Immature natural killer cell (primary cell): ENCODE results near the gene ATP10B. TPM values are rescaled to one million over a fixed set of nuclear protein-coding genes. Genes with fewer than 3 reads are reported as not detected.

Experiments used
- DNase-seq, 3 donors: peaks; one replicate each; pipeline ENCODE4 v3.0.0; 2022; ENCODE audit warnings: mixed read lengths in 1 of 3
- H3K27ac Mint-ChIP-seq, 6 donors: one replicate each; pipeline ENCODE4 v1.8.0; 2020; ENCODE audit warnings: mixed read lengths in 6 of 6, mild to moderate bottlenecking in 5 of 6, inconsistent platforms in 4 of 6, moderate library complexity in 3 of 6
- H3K27me3 Mint-ChIP-seq, 3 donors: one replicate each; pipeline ENCODE4 v1.8.0; 2020 to 2021; ENCODE audit warnings: low read depth in 3 of 3, mild to moderate bottlenecking in 3 of 3, mixed read lengths in 3 of 3, moderate library complexity in 3 of 3, inconsistent platforms in 1 of 3
- H3K36me3 Mint-ChIP-seq, 3 donors: one replicate each; pipeline ENCODE4 v1.8.0; 2020; ENCODE audit warnings: mixed read lengths in 3 of 3, inconsistent platforms in 2 of 3, mild to moderate bottlenecking in 2 of 3
- H3K4me1 Mint-ChIP-seq, 2 donors: one replicate each; pipeline ENCODE4 v1.8.0; 2020; ENCODE audit warnings: inconsistent platforms in 2 of 2, mild to moderate bottlenecking in 2 of 2, mixed read lengths in 2 of 2, moderate library complexity in 1 of 2
- H3K4me3 Mint-ChIP-seq, 5 donors: one replicate each; pipeline ENCODE4 v1.8.0; 2020; ENCODE audit warnings: mild to moderate bottlenecking in 5 of 5, mixed read lengths in 5 of 5, inconsistent platforms in 3 of 5, moderate library complexity in 3 of 5
- H3K9me3 Mint-ChIP-seq, 6 donors: one replicate each; pipeline ENCODE4 v1.8.0; 2020; ENCODE audit warnings: mild to moderate bottlenecking in 6 of 6, mixed read lengths in 6 of 6, inconsistent platforms in 4 of 6, moderate library complexity in 3 of 6
- polyA plus RNA-seq, 3 donors: library from polyadenylated mRNA; unstranded; fragments of 300-500 nt; fragmentation: Illumina TruSeq; gene quantifications; one replicate each; pipeline ENCODE4 v1.2.3, GENCODE V29; 2021

ATP10B gene
- polyA plus RNA-seq, 3 donors from 2014 or later, result not detected

DNA sequence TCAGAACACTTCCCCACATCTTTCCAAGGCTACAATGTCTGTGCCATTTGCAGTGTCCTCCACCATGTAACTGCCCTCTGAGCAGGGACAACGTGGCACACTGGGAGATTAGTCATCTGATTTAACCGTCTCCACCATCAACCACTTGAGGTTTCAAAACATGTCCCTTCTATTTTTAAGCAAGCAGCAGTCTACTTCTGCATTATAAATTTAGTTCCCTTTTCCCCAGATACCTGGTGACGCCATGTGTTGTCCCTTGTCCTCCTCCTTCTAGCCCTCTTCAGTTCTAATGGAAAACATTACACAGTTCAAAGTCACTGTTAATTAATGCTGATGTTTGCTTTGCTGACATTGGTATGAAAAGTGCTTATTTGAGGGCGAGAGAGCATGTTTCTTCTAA is 52.8 kb downstream of the ATP10B start:
- DNase-seq, result no peak
- Mint-ChIP-seq H3K27me3 (no peaks in the 10 kb centered on the region), H3K9me3 (no peaks in the 10 kb centered on the region), H3K27ac (no peak overlapping the region), H3K4me1 (no peaks in the 10 kb centered on the region), H3K36me3 (no peaks in the 10 kb centered on the region), H3K4me3 (no peak overlapping the region)

GRCh38 chr5:160797020-160797419 is 55.0 kb downstream of the ATP10B start:
- H3K4me1 Mint-ChIP-seq, result no peaks in the 10 kb centered on the region
- no peak for DNase-seq
- no peaks in the 10 kb centered on the region for H3K36me3 Mint-ChIP-seq
- H3K4me3 Mint-ChIP-seq, result no peak overlapping the region
- no peaks in the 10 kb centered on the region for H3K9me3 Mint-ChIP-seq
- H3K27me3 Mint-ChIP-seq, result peaks cover 0 to 7% (median 0%) of the 10 kb centered on the region in 3 donors
- H3K27ac Mint-ChIP-seq, result no peak overlapping the region

- DNase-seq, result no peak
- H3K27me3 Mint-ChIP-seq, result peaks cover 0 to 9% (median 0%) of the 10 kb centered on the region in 3 donors
- no peak overlapping the region for H3K4me3 Mint-ChIP-seq
- H3K36me3 Mint-ChIP-seq, result no peaks in the 10 kb centered on the region
- no peaks in the 10 kb centered on the region for H3K9me3 Mint-ChIP-seq
- no peak overlapping the region for H3K27ac Mint-ChIP-seq
- H3K4me1 Mint-ChIP-seq, result no peaks in the 10 kb centered on the region
Observed at GRCh38 chr5:160793530-160793899, 58.5 kb downstream of the ATP10B start.

- Mint-ChIP-seq H3K36me3 (no peaks in the 10 kb centered on the region), H3K4me3 (no peak overlapping the region), H3K27ac (no peak overlapping the region), H3K27me3 (peaks cover 0 to 9% (median 0%) of the 10 kb centered on the region in 3 donors), H3K4me1 (no peaks in the 10 kb centered on the region), H3K9me3 (no peaks in the 10 kb centered on the region)
- no peak for DNase-seq
Observed at GRCh38 chr5:160792732-160793529, 59.1 kb downstream of the ATP10B start.

- no peak overlapping the region for H3K27ac Mint-ChIP-seq
- no peak for DNase-seq
- H3K4me3 Mint-ChIP-seq, result no peak overlapping the region
- no peaks in the 10 kb centered on the region for H3K36me3 Mint-ChIP-seq
- H3K4me1 Mint-ChIP-seq, result no peaks in the 10 kb centered on the region
- H3K9me3 Mint-ChIP-seq, result no peaks in the 10 kb centered on the region
- H3K27me3 Mint-ChIP-seq, result peaks cover 0 to 9% (median 0%) of the 10 kb centered on the region in 3 donors
Observed at GRCh38 chr5:160792281-160792680, 59.7 kb downstream of the ATP10B start.

GRCh38 chr5:160789219-160789859 is 62.7 kb downstream of the ATP10B start:
- Mint-ChIP-seq H3K36me3 (no peaks in the 10 kb centered on the region), H3K9me3 (no peaks in the 10 kb centered on the region), H3K27me3 (peaks cover 0 to 9% (median 0%) of the 10 kb centered on the region in 3 donors), H3K27ac (no peak overlapping the region), H3K4me1 (no peaks in the 10 kb centered on the region), H3K4me3 (no peak overlapping the region)
- DNase-seq, result no peak

- H3K4me1 Mint-ChIP-seq, result no peaks in the 10 kb centered on the region
- DNase-seq, result no peak
- H3K36me3 Mint-ChIP-seq, result no peaks in the 10 kb centered on the region
- H3K4me3 Mint-ChIP-seq, result no peak overlapping the region
- H3K27me3 Mint-ChIP-seq, result peaks cover 0 to 9% (median 0%) of the 10 kb centered on the region in 3 donors
- H3K9me3 Mint-ChIP-seq, result peaks cover 0 to under 1% (median 0%) of the 10 kb centered on the region in 6 donors
- no peak overlapping the region for H3K27ac Mint-ChIP-seq
Observed at GRCh38 chr5:160788102-160788660, 63.8 kb downstream of the ATP10B start.

DNA sequence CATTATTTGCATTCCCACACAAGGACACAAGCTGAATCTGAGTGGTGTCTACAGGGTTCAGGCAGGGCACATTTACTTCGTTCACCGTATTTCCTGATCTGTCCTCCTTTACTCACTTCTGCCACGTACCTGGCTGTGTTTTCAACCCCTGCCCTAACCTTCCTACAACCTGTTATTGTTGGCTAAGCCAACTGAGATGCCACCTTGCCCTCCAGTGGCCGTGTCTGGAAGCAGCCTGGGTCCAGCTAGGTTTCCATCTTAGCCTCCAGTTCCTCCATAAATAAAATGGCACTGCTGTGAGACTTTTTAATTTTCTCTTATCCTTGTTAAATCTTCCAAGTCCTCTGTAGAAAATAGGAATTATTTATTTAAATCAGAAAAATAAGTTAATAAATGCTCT is 64.8 kb downstream of the ATP10B start:
- Mint-ChIP-seq H3K4me3 (no peak overlapping the region), H3K27ac (no peak overlapping the region), H3K4me1 (no peaks in the 10 kb centered on the region), H3K27me3 (peaks cover 0 to 3% (median 1%) of the 10 kb centered on the region in 3 donors), H3K36me3 (no peaks in the 10 kb centered on the region), H3K9me3 (peaks cover 0 to 2% (median 0%) of the 10 kb centered on the region in 6 donors)
- no peak for DNase-seq

DNA sequence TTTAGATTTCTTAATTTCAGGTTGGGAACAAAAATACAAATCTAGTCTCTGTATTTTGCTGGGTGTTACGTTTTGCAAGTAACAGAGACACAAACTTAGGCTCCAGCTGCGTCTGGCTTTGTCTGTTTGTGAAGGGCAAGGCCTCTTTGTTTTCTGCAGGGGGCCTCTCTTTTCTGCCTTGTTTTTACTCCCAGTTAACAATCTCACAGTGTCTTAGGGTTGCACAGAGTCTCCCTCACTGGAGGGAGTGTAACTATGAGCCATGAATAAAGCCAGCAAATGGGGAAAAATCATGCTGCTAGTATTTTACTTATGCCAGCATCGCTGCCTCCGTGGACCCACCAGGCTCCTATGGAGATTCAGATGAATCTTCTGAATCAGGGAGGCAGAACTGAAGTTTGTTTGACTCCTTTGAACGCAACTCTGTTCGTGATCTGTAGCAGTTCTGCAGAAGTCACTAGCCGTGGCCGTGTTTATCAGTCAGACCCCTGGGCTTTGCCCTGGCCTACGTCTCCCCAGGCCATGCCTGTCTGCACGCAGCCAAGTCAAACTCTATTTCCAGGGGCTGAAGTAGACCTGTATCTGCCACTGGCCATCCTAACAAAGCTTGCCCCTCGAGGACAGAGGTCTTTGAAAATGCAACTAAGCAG is 77.2 kb downstream of the ATP10B start:
- Mint-ChIP-seq H3K4me1 (no peaks in the 10 kb centered on the region), H3K36me3 (no peaks in the 10 kb centered on the region), H3K9me3 (no peaks in the 10 kb centered on the region), H3K4me3 (no peak overlapping the region), H3K27me3 (peaks cover 0 to 1% (median 0%) of the 10 kb centered on the region in 3 donors), H3K27ac (no peak overlapping the region)
- DNase-seq, result no peak

GRCh38 chr5:160773646-160774410 is 78.2 kb downstream of the ATP10B start:
- Mint-ChIP-seq H3K4me3 (no peak overlapping the region), H3K36me3 (no peaks in the 10 kb centered on the region), H3K4me1 (no peaks in the 10 kb centered on the region), H3K9me3 (no peaks in the 10 kb centered on the region), H3K27me3 (peaks cover 0 to 1% (median 0%) of the 10 kb centered on the region in 3 donors), H3K27ac (no peak overlapping the region)
- DNase-seq, result no peak

GRCh38 chr5:160772854-160773253 is 79.2 kb downstream of the ATP10B start:
- H3K36me3 Mint-ChIP-seq, result no peaks in the 10 kb centered on the region
- H3K9me3 Mint-ChIP-seq, result peaks cover 0 to 1% (median 0%) of the 10 kb centered on the region in 6 donors
- no peak overlapping the region for H3K4me3 Mint-ChIP-seq
- H3K27ac Mint-ChIP-seq, result no peak overlapping the region
- H3K4me1 Mint-ChIP-seq, result no peaks in the 10 kb centered on the region
- H3K27me3 Mint-ChIP-seq, result peaks cover 0 to 3% (median 0%) of the 10 kb centered on the region in 3 donors
- no peak for DNase-seq

- no peak for DNase-seq
- Mint-ChIP-seq H3K27me3 (peaks cover 0 to 4% (median 2%) of the 10 kb centered on the region in 3 donors), H3K4me3 (no peak overlapping the region), H3K4me1 (no peaks in the 10 kb centered on the region), H3K27ac (no peak overlapping the region), H3K9me3 (peaks cover 0 to 2% (median 0%) of the 10 kb centered on the region in 6 donors), H3K36me3 (no peaks in the 10 kb centered on the region)
Observed at GRCh38 chr5:160770718-160771117, 81.3 kb downstream of the ATP10B start.

DNA sequence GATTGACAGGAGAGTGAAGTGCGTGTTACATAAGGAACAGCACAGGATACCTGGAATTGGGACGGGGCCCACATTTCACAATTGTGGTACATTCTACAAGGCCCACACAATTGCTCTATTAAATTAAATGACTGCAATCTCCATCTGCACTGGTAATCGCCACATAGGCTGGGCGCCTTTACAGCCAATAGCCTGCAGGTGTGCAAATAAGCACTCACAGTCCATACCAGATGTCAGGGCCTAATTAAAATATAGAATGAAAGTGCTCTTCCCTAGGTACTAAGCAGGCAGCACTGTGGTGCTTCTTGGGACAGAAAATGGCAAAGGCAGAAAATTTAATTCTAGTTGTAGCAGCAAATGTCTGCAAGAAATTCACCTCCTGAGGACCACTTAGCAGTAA is 82.7 kb downstream of the ATP10B start:
- H3K36me3 Mint-ChIP-seq, result no peaks in the 10 kb centered on the region

More for the DNA sequence above, 82.7 kb downstream of the ATP10B start:
- DNase-seq, result no peak
- no peaks in the 10 kb centered on the region for H3K4me1 Mint-ChIP-seq
- peaks cover 0 to 4% (median 4%) of the 10 kb centered on the region in 3 donors for H3K27me3 Mint-ChIP-seq
- H3K4me3 Mint-ChIP-seq, result no peak overlapping the region
- H3K9me3 Mint-ChIP-seq, result peaks cover 0 to 2% (median 0%) of the 10 kb centered on the region in 6 donors
- H3K27ac Mint-ChIP-seq, result no peak overlapping the region
